ENCODE data around the gene HORMAD2.

DNA sequence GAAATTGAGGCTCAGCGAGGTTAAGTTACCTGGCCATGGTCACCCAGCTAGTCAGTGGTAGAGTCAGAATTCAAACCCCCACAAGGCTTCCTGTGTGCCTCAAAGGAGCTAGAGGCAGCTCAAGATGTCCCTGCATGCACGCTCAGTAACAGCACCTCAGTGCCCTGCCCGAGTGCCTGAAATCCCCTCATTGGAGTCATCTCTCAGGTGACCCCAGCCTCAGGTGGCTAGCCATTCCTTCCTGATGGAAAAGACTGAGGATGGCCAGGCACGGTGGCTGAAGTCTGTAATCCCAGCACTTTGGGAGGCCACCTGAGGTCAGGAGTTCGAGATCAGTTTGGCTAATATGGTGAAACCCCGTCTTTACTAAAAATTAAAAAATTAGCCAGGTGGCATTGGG, 129.4 kb downstream of the HORMAD2 start:
- TF ChIP-seq POLR2A (IDR thresholded peaks at IDR 0.05): no peak
- TF ChIP-seq, protein P1, sequence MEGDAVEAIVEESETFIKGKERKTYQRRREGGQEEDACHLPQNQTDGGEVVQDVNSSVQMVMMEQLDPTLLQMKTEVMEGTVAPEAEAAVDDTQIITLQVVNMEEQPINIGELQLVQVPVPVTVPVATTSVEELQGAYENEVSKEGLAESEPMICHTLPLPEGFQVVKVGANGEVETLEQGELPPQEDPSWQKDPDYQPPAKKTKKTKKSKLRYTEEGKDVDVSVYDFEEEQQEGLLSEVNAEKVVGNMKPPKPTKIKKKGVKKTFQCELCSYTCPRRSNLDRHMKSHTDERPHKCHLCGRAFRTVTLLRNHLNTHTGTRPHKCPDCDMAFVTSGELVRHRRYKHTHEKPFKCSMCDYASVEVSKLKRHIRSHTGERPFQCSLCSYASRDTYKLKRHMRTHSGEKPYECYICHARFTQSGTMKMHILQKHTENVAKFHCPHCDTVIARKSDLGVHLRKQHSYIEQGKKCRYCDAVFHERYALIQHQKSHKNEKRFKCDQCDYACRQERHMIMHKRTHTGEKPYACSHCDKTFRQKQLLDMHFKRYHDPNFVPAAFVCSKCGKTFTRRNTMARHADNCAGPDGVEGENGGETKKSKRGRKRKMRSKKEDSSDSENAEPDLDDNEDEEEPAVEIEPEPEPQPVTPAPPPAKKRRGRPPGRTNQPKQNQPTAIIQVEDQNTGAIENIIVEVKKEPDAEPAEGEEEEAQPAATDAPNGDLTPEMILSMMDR (IDR thresholded peaks at IDR 0.05): no peak

All from thyroid gland (tissue), 4 donors.